Stimulated activated CD8-positive, alpha-beta memory T cell treated with anti-CD3 and anti-CD28 coated beads, Interleukin-4, amount 100 ng/mL, for 4 hours (primary cell): Measurements from ENCODE around the gene KIF26B.
"Not testable (repeated sequence)": the region's sequence is repeated elsewhere in the genome, so short reads cannot be mapped to it uniquely, and the experiment has no call there.

Experiments
- DNase-seq, 2 donors: peaks; one replicate each; pipeline ENCODE4 v3.0.0-alpha.2; 2020; ENCODE audit warnings: low read depth in 2 of 2, low spot score in 1 of 2

KIF26B gene

GRCh38 chr1:245380790-245381535 lies 226.2 kb downstream of the KIF26B start:
- DNase-seq, result no peak

GRCh38 chr1:245382981-245383380 lies 228.2 kb downstream of the KIF26B start:
- no peak for DNase-seq

GRCh38 chr1:245383396-245384330 lies 228.9 kb downstream of the KIF26B start:
- DNase-seq, result no peak

- no peak for DNase-seq
These were observed 231.6 kb downstream of the KIF26B start for GRCh38 chr1:245386297-245386971.

- DNase-seq, result no peak
These were observed 233.9 kb downstream of the KIF26B start for GRCh38 chr1:245388687-245389086.

- no peak for DNase-seq
These were observed 235.1 kb downstream of the KIF26B start for GRCh38 chr1:245389873-245390272.

- no peak for DNase-seq
These were observed 236.2 kb downstream of the KIF26B start for GRCh38 chr1:245390975-245391374.

- no peak for DNase-seq
These were observed 238.9 kb downstream of the KIF26B start for GRCh38 chr1:245393694-245394093.

GRCh38 chr1:245395680-245396079 lies 240.9 kb downstream of the KIF26B start:
- DNase-seq, result no peak

GRCh38 chr1:245396615-245397014 lies 241.8 kb downstream of the KIF26B start:
- DNase-seq, result no peak

GRCh38 chr1:245397771-245398170 lies 243.0 kb downstream of the KIF26B start:
- DNase-seq, result no peak

GRCh38 chr1:245398180-245398579 lies 243.4 kb downstream of the KIF26B start:
- no peak for DNase-seq

- DNase-seq, result no peak
These were observed 247.2 kb downstream of the KIF26B start for GRCh38 chr1:245401881-245402587.

- not testable (repeated sequence) for DNase-seq
These were observed 248.2 kb downstream of the KIF26B start for GRCh38 chr1:245402998-245403397.

GRCh38 chr1:245404527-245404926 lies 249.7 kb downstream of the KIF26B start:
- DNase-seq, result no peak

GRCh38 chr1:245404952-245405351 lies 250.2 kb downstream of the KIF26B start:
- no peak for DNase-seq

GRCh38 chr1:245406426-245406825 lies 251.6 kb downstream of the KIF26B start:
- no peak for DNase-seq

- no peak for DNase-seq
These were observed 253.2 kb downstream of the KIF26B start for GRCh38 chr1:245407983-245408382.

GRCh38 chr1:245409341-245410195 lies 254.8 kb downstream of the KIF26B start:
- no peak for DNase-seq
